ENCODE results near the gene FREM2.

DNA sequence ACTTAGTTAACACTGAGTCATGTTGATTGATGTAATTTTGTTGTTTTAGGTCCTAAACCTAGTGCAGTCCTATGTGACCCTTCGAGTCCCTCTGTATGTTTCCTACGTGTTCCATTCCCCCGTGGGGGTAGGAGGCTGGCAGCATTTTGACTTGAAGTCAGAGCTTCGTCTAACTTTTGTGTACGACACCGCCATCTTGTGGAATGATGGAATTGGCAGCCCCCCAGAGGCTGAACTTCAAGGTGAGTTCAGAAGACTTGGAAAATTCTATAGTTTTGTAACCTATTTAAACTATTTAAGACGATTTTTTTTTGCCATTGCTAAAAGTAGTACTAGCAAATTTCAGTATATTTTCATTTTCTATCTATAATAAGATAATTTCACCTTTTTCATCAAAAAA lies 185.8 kb downstream of the FREM2 start:
- no peak for TF ChIP-seq POLR2AphosphoS5 (IDR thresholded peaks at IDR 0.05)
- TF ChIP-seq, protein P1, sequence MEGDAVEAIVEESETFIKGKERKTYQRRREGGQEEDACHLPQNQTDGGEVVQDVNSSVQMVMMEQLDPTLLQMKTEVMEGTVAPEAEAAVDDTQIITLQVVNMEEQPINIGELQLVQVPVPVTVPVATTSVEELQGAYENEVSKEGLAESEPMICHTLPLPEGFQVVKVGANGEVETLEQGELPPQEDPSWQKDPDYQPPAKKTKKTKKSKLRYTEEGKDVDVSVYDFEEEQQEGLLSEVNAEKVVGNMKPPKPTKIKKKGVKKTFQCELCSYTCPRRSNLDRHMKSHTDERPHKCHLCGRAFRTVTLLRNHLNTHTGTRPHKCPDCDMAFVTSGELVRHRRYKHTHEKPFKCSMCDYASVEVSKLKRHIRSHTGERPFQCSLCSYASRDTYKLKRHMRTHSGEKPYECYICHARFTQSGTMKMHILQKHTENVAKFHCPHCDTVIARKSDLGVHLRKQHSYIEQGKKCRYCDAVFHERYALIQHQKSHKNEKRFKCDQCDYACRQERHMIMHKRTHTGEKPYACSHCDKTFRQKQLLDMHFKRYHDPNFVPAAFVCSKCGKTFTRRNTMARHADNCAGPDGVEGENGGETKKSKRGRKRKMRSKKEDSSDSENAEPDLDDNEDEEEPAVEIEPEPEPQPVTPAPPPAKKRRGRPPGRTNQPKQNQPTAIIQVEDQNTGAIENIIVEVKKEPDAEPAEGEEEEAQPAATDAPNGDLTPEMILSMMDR (IDR thresholded peaks at IDR 0.05), result peak in 1 of 4 experiments; percentile 43
- TF ChIP-seq POLR2A (IDR thresholded peaks at IDR 0.05), result no peak

Data from sigmoid colon (tissue), 4 donors.